IMR-90 (cell line): ENCODE results near the gene SLC6A9. TPM values are rescaled to one million over a fixed set of nuclear protein-coding genes. Genes with fewer than 3 reads are reported as not detected.

Source experiments
- ATAC-seq: fragments of 200-7000 bp; cut with Tn5 transposase; 2 replicates; pipeline ENCODE4 v1.9.1; 2020; ENCODE audit warnings: low read depth, mild to moderate bottlenecking, moderate library complexity
- BruUV-seq: library from RNA; stranded (reverse); fragments of 400-500 nt; replicated peaks from 2 replicates; lab custom pipeline; 2021; lab: Mats Ljungman, UMichigan
- CTCF ChIA-PET: fragments of 300-600 bp; formaldehyde crosslinking; extraction: SDS; loops from one replicate; lab custom pipeline; 2021; ENCODE audit warnings: antibody characterized with exemption; lab: Yijun Ruan, JAX
- POLR2A ChIA-PET: fragments of 300-600 bp; sonication (Branson Sonifier 250); formaldehyde crosslinking; loops from one replicate; lab custom pipeline; 2022; ENCODE audit warnings: antibody characterized with exemption; ENCODE audit not compliant: unreplicated experiment; lab: Charles Lee
- DNase-seq: peaks from one replicate; pipeline ENCODE4 v3.0.0; 2013
- H2AFZ ChIP-seq: replicated peaks from 2 replicates; pipeline ENCODE3; 2013; ENCODE audit warnings: low read length, mild to moderate bottlenecking; ENCODE audit not compliant: poor library complexity
- H2AK5ac ChIP-seq: 2 replicates; pipeline ENCODE4 v1.6.1; 2013; ENCODE audit warnings: low read depth, low read length, inconsistent platforms
- H2AK9ac ChIP-seq: replicated peaks from 2 replicates; pipeline ENCODE3; 2013; ENCODE audit warnings: mild to moderate bottlenecking, low read depth, low read length, moderate library complexity; ENCODE audit not compliant: poor library complexity
- H2BK120ac ChIP-seq: 2 replicates; pipeline ENCODE4 v1.6.1; 2013; ENCODE audit warnings: low read depth, low read length, inconsistent platforms
- H2BK15ac ChIP-seq: 3 replicates; pipeline ENCODE4 v1.6.1; 2013; ENCODE audit warnings: low read depth, low read length, inconsistent platforms
- H2BK20ac ChIP-seq: 2 replicates; pipeline ENCODE4 v1.6.1; 2013; ENCODE audit warnings: low read depth, mild to moderate bottlenecking, inconsistent platforms, low read length, moderate library complexity
- H2BK5ac ChIP-seq: 2 replicates; pipeline ENCODE4 v1.6.1; 2013; ENCODE audit warnings: mild to moderate bottlenecking, low read depth, low read length, inconsistent platforms; ENCODE audit not compliant: poor library complexity, severe bottlenecking
- H3K14ac ChIP-seq: replicated peaks from 2 replicates; pipeline ENCODE4 v1.6.1; 2013; ENCODE audit warnings: low read depth, low read length, inconsistent platforms
- H3K18ac ChIP-seq: 2 replicates; pipeline ENCODE4 v1.6.1; 2013; ENCODE audit warnings: low read depth, low read length, control low read depth
- H3K23ac ChIP-seq: 2 replicates; pipeline ENCODE4 v1.6.1; 2013; ENCODE audit warnings: low read depth, low read length, inconsistent platforms
- H3K27ac ChIP-seq: 2 replicates; pipeline ENCODE4 v1.5.1; 2013; ENCODE audit warnings: mild to moderate bottlenecking, control low read depth, low read length; ENCODE audit not compliant: insufficient read depth
- H3K27me3 ChIP-seq: 2 replicates; pipeline ENCODE4 v1.6.1; 2013; ENCODE audit warnings: low read length; ENCODE audit not compliant: control insufficient read depth, insufficient read depth
- H3K36me3 ChIP-seq: 2 replicates; pipeline ENCODE4 v1.6.1; 2013; ENCODE audit warnings: low read length, mixed read lengths; ENCODE audit not compliant: control insufficient read depth, insufficient read depth
- H3K4ac ChIP-seq: 2 replicates; pipeline ENCODE4 v1.6.1; 2013; ENCODE audit warnings: low read depth, low read length, inconsistent platforms
- H3K4me1 ChIP-seq: 2 replicates; pipeline ENCODE4 v1.6.1; 2013; ENCODE audit warnings: low read length, mixed read lengths; ENCODE audit not compliant: control insufficient read depth, insufficient read depth
- H3K4me2 ChIP-seq: 2 replicates; pipeline ENCODE4 v1.6.1; 2013; ENCODE audit warnings: low read depth, mild to moderate bottlenecking, control low read depth, low read length, moderate library complexity
- H3K4me3 ChIP-seq: 2 replicates; pipeline ENCODE4 v1.5.1; 2013; ENCODE audit warnings: low read depth, mild to moderate bottlenecking, control low read depth, low read length, moderate library complexity; ENCODE audit not compliant: insufficient read depth
- H3K56ac ChIP-seq: 2 replicates; pipeline ENCODE4 v1.6.1; 2013; ENCODE audit warnings: low read length, inconsistent platforms; ENCODE audit not compliant: insufficient read depth; ENCODE audit errors: extremely low read depth
- H3K79me1 ChIP-seq, 2 experiments: 2 replicates each; pipeline ENCODE4 v1.6.1; 2013; ENCODE audit warnings: low read length in 2 of 2, inconsistent platforms in 1 of 2, low read depth in 1 of 2
- H3K9ac ChIP-seq: 2 replicates; pipeline ENCODE4 v1.6.1; 2013; ENCODE audit warnings: low read depth, low read length, control low read depth
- H3K9me1 ChIP-seq: 2 replicates; pipeline ENCODE4 v1.6.1; 2013; ENCODE audit warnings: low read length, inconsistent platforms; ENCODE audit not compliant: insufficient read depth
- H3K9me3 ChIP-seq: 2 replicates; pipeline ENCODE4 v1.6.1; 2013; ENCODE audit warnings: low read length; ENCODE audit not compliant: control insufficient read depth, insufficient read depth
- H4K20me1 ChIP-seq: 2 replicates; pipeline ENCODE4 v1.6.1; 2013; ENCODE audit warnings: low read length, inconsistent platforms; ENCODE audit not compliant: insufficient read depth
- H4K5ac ChIP-seq: 2 replicates; pipeline ENCODE4 v1.6.1; 2013; ENCODE audit warnings: mild to moderate bottlenecking, low read depth, low read length, control low read depth
- H4K8ac ChIP-seq, 2 experiments: 2 replicates each; pipeline ENCODE4 v1.6.1; 2013; ENCODE audit warnings: low read depth in 2 of 2, low read length in 2 of 2, control low read depth in 1 of 2, inconsistent platforms in 1 of 2
- H4K91ac ChIP-seq: 2 replicates; pipeline ENCODE4 v1.6.1; 2013; ENCODE audit warnings: low read depth, low read length, inconsistent platforms; ENCODE audit not compliant: insufficient read depth
- CEBPB ChIP-seq: IDR thresholded peaks from 2 replicates; pipeline ENCODE4 v1.6.1; 2012; ENCODE audit warnings: low read depth, low read length, improper control_type of control experiment
- CHD1 ChIP-seq: IDR thresholded peaks from 2 replicates; pipeline ENCODE4 v1.6.1; 2012; ENCODE audit warnings: low read depth, low read length, improper control_type of control experiment
- MAFK ChIP-seq: IDR thresholded peaks from 2 replicates; pipeline ENCODE4 v1.6.1; 2012; ENCODE audit warnings: low read depth, low read length, improper control_type of control experiment
- MAZ ChIP-seq: IDR thresholded peaks from 2 replicates; pipeline ENCODE4 v1.6.1; 2012; ENCODE audit warnings: low read depth, mild to moderate bottlenecking, low read length, improper control_type of control experiment, moderate library complexity, borderline replicate concordance
- POLR2A ChIP-seq: IDR thresholded peaks from 2 replicates; pipeline ENCODE4 v1.6.1; 2012; ENCODE audit warnings: mild to moderate bottlenecking, low read depth, low read length
- WGBS, 2 experiments: methylation state at CpG; one replicate each; pipeline versions ENCODE4 v1.1.5 to v1.1.7; 2013; ENCODE audit warnings: missing lambda C conversion rate in 2 of 2; ENCODE audit not compliant: insufficient read length in 1 of 2; ENCODE audit errors: extremely low coverage in 2 of 2; 5-methylcytosine and 5-hydroxymethylcytosine counted together
- dilution Hi-C: fragments of 300-500 bp; cut with HindIII; formaldehyde crosslinking; loops from one replicate; pipeline ENCODE4 v1.14.3; 2018; ENCODE audit warnings: low sequenced_read_pairs; ENCODE audit not compliant: unreplicated experiment
- in situ Hi-C: fragments of 300-500 bp; cut with MboI; formaldehyde crosslinking; loops from 3 replicates; pipeline ENCODE4 v1.14.3; 2019; ENCODE audit warnings: low sequenced_read_pairs, inconsistent platforms, mixed read lengths
- intact Hi-C: fragments of 100-400 bp; cut with micrococcal nuclease; formaldehyde crosslinking; loops from 2 replicates; pipeline ENCODE4 v1.10.0; 2022
- polyA plus RNA-seq, 3 experiments: library from polyadenylated mRNA; depleted of rRNA; stranded (reverse); fragments of >200 nt; gene quantifications; 2 replicates each; pipeline ENCODE4 v1.2.3, GENCODE V29; 2012; ENCODE audit warnings: low replicate concordance in 1 of 3
- total RNA-seq: library from RNA; depleted of rRNA; stranded (reverse); fragments of >200 nt; gene quantifications from 2 replicates; pipeline ENCODE4 v1.2.3, GENCODE V29; 2012

Gene SLC6A9
- total and polyA plus RNA-seq, 2 of the 4 experiments (the other 2 are of a cell fraction): 2.0 to 6.6 TPM

GRCh38 chr1:44053394-44053793, 22.1 kb upstream of the SLC6A9 start:
- Histone ChIP-seq H3K14ac (no peak overlapping the region), H3K27ac (no peak overlapping the region), H3K4me1 (peaks cover 11% of the 10 kb centered on the region), H3K27me3 (no peaks in the 10 kb centered on the region), H2BK20ac (no peak overlapping the region), H3K4me2 (no peak overlapping the region), H2AFZ (no peak overlapping the region), H3K4me3 (no peak overlapping the region), H3K9me3 (no peaks in the 10 kb centered on the region), H2BK120ac (no peak overlapping the region), H4K5ac (no peak overlapping the region), H4K20me1 (no peaks in the 10 kb centered on the region), H2BK5ac (no peak overlapping the region), H3K9ac (no peak overlapping the region), H3K23ac (no peak overlapping the region), H3K56ac (no peak overlapping the region), H3K18ac (no peak overlapping the region), H3K36me3 (no peaks in the 10 kb centered on the region), H2AK9ac (no peak overlapping the region), H4K91ac (no peak overlapping the region), H3K79me1 (peaks cover 0 to 4% of the 10 kb centered on the region in 2 experiments; a peak in 1 of 4 replicates), H2BK15ac (no peak overlapping the region), H3K4ac (no peak overlapping the region), H2AK5ac (no peak overlapping the region), H3K9me1 (peaks cover 14% of the 10 kb centered on the region), H4K8ac (no peak overlapping the region)
- in situ Hi-C loops (no loop called here), intact Hi-C loops (no loop called here), dilution Hi-C loops (no loop called here)
- ATAC-seq (no peak), DNase-seq (no peak)
- BruUV-seq: no TSS peak
- ChIA-PET CTCF (no interaction called here), POLR2A (no interaction called here)
- TF ChIP-seq CEBPB (no peak), MAFK (no peak), MAZ (no peak), CHD1 (no peak), POLR2A (no peak)
- WGBS, 2 experiments: no CpG with 5 or more reads among the region's 2 CpGs
